HUES64 (cell line): ENCODE data around the gene SESN3.
"Not testable (repeated sequence)": the region's sequence is repeated elsewhere in the genome, so short reads cannot be mapped to it uniquely, and the experiment has no call there.

ENCODE experiments used
- H3K27ac ChIP-seq: 2 replicates; pipeline ENCODE4 v1.7.0; 2013; ENCODE audit warnings: low read depth, low read length, inconsistent platforms
- H3K27me3 ChIP-seq: 2 replicates; pipeline ENCODE4 v1.6.1; 2013; ENCODE audit warnings: mild to moderate bottlenecking, low read length; ENCODE audit not compliant: insufficient read depth
- H3K36me3 ChIP-seq: 2 replicates; pipeline ENCODE4 v1.6.1; 2013; ENCODE audit warnings: mild to moderate bottlenecking, low read length; ENCODE audit not compliant: insufficient read depth
- H3K4me1 ChIP-seq: 2 replicates; pipeline ENCODE4 v1.6.1; 2013; ENCODE audit warnings: mild to moderate bottlenecking, low read length, moderate library complexity; ENCODE audit not compliant: insufficient read depth
- H3K4me3 ChIP-seq: 2 replicates; pipeline ENCODE4 v1.5.1; 2013; ENCODE audit warnings: mild to moderate bottlenecking, low read length, moderate library complexity
- H3K9ac ChIP-seq: 2 replicates; pipeline ENCODE4 v1.6.1; 2013; ENCODE audit warnings: mild to moderate bottlenecking, low read depth, low read length
- H3K9me3 ChIP-seq: 2 replicates; pipeline ENCODE4 v1.6.1; 2013; ENCODE audit warnings: low read depth, low read length; ENCODE audit not compliant: insufficient read depth
- WGBS: fragments of 150-250, 120-280 bp; methylation state at CpG from one replicate; pipeline ENCODE4 v1.1.7; 2013; ENCODE audit warnings: missing lambda C conversion rate; 5-methylcytosine and 5-hydroxymethylcytosine counted together

The SESN3 gene

DNA sequence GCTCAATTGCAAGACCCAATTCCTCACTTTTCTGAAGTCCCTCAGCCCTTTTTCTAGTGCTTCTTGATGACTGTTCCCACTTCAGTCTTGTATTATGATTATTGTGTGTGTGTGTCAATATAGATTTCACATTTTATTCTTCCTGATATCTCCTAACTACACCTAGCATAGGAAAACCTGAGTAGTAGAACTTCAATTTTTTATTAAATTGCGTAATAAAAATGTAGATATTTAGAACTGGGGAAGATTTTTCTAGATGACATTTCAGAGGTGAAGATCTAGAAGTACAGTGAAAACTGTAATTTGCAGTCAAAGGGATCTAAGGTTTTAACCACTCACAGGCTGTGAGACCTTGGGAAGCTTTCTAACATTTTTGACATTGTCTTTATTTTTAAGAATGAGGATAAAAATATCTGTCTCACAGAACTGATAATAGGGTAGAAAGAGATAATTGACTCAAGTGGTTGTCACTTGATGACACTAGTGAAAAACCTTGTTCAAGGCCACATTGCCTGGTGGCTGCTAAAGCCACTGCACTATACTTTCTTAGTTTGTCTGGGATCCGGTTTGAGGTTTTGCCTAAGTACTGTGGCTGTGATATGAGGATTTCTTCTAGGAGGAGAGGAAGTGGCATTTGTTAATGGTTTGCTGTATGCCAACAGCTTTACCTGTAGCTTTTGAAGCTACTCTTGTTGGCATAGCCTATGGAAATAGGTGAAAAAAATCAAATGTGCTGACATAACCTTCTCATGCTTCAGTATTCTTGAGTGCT, 32.2 kb upstream of the SESN3 start:
- no peaks in the 10 kb centered on the region for H3K9me3 ChIP-seq
- H3K27ac ChIP-seq, result no peak overlapping the region
- 97% methylated on average over 2 of the region's 2 CpGs for WGBS
- no peak overlapping the region for H3K9ac ChIP-seq
- no peaks in the 10 kb centered on the region for H3K27me3 ChIP-seq
- peaks cover 4% of the 10 kb centered on the region for H3K4me1 ChIP-seq
- H3K36me3 ChIP-seq, result no peaks in the 10 kb centered on the region
- H3K4me3 ChIP-seq, result no peak overlapping the region

DNA sequence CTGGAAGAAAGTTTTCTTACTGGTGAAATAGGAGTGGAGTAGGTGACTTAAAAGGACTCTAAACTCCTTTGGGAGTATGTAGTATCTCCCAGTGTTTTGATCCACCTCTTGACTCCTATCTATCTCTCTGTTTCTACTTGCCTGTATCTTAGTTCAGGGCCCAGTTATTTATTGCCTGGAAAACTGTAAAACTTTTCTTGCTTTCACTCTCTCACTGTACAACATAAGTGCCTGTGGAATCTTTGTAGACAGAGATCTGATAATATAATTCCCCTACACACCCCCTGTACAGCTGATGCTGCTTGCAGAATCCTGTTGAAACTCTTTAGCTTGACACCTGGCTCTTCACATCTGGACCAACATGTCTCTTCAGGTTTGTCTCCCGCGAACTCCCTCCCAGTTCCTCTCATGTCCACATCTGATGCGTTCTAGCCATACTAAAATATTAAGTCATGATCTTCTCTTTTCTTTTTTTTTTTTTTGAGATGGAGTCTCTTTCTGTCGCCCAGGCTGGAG, 26.5 kb upstream of the SESN3 start:
- Histone ChIP-seq H3K27me3 (no peaks in the 10 kb centered on the region), H3K36me3 (no peaks in the 10 kb centered on the region), H3K4me1 (peaks cover 42% of the 10 kb centered on the region), H3K27ac (no peak overlapping the region), H3K9me3 (no peaks in the 10 kb centered on the region), H3K9ac (no peak overlapping the region), H3K4me3 (no peak overlapping the region)
- WGBS, result 91% methylated on average over 4 of the region's 4 CpGs

DNA sequence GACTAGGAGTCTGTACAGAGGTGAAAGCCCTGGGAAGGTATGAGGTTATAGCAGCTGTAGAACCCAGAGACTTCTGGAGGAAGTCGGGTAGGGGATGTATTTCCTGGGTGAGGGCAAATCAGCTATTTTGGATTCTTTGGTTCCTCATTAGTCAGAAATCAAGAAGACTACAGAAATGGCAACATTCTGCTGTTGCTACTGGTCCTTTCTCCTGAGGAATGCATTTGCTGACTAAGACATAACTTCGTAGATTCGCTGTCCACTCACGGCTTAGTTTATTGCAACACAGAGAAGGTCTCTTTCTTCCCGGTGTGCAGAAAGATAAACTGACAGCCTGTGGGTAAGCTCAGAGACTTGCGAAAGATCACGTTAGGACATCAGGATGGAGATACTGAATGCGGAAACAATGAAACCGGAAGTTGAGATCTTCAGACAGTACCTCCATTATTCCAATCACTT, 25.3 kb upstream of the SESN3 start:
- H3K36me3 ChIP-seq, result no peaks in the 10 kb centered on the region
- H3K9ac ChIP-seq, result no peak overlapping the region
- H3K27me3 ChIP-seq, result no peaks in the 10 kb centered on the region
- WGBS, result 89% methylated on average over 9 of the region's 9 CpGs
- peak overlapping the region; percentile 90 for H3K27ac ChIP-seq
- H3K9me3 ChIP-seq, result no peaks in the 10 kb centered on the region
- no peak overlapping the region for H3K4me3 ChIP-seq
- peaks cover 53% of the 10 kb centered on the region for H3K4me1 ChIP-seq

DNA sequence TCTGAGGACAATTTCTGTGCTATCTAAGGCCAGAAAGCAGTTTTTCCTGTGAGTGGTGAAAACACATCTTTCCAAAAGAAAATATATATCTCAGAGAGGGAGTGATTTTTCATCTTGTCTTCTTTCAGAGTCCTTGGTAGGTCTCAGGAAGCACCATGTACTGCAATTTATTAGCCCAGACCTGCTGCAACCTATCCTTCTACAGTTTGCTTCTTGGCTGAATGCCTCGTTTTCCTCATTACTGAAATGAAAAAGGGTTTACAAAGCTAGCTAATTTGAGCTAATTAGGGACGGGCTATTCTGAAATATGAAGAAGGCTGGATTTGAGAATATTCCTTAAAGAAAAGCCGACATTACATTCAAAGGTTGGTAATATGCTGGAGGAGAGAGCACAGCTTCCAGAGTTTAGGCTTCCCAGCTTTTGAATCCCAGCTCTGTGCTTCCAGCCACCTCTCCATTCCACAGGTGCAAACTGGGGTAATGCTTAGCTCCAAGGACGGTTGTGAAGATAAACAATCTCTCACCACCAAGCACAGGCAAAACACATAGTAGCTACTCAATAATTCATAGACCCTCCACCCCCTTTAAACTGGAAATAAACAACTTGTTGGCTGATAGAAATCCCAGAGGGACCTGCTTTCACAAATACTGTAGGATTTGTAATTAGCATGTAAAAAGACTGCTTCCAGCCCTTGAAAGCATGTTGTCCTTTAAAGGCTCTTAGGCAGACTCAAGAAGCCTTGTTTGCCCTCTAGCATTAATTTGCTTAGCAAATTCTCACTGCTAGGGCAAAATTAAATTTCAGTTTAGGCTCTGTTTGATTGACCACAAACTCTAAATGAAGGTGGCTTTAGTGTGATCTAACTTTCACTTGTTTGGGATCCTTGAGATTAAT, 24.5 kb upstream of the SESN3 start:
- H3K9ac ChIP-seq, result no peak overlapping the region

DNA sequence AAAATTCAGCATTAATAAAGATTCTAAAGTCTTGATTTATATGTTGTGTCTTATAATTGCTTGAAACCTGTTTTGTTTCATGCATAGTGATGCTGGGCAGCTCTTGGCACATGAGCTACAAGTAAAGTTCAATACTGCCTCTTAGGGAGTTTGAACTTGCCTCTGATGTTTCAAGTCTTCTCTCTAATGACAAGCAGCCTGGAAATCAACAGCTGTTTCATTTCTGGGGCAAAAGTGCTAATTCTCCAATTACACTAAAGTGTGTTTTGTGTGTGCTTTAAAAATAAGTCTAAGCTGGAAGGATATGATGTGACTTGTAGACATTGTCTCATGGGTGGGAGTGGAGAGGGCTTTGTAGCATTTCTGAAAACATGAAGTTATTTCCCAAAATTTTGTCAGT, 23.7 kb upstream of the SESN3 start:
- H3K4me3 ChIP-seq, result no peak overlapping the region
- no peaks in the 10 kb centered on the region for H3K27me3 ChIP-seq
- H3K27ac ChIP-seq, result peak overlapping the region; percentile 90; the same call in 1 of the 2 replicates
- H3K36me3 ChIP-seq, result no peaks in the 10 kb centered on the region
- peaks cover 54% of the 10 kb centered on the region for H3K4me1 ChIP-seq
- no peak overlapping the region for H3K9ac ChIP-seq
- H3K9me3 ChIP-seq, result no peaks in the 10 kb centered on the region

More for the DNA sequence above, 24.5 kb upstream of the SESN3 start:
- H3K9me3 ChIP-seq, result no peaks in the 10 kb centered on the region
- WGBS, result 34% methylated on average over 4 of the region's 4 CpGs
- H3K36me3 ChIP-seq, result no peaks in the 10 kb centered on the region
- H3K27me3 ChIP-seq, result no peaks in the 10 kb centered on the region
- peak overlapping the region; percentile 90 for H3K27ac ChIP-seq
- H3K4me1 ChIP-seq, result peaks cover 54% of the 10 kb centered on the region
- H3K4me3 ChIP-seq, result peak overlapping the region; percentile 8

DNA sequence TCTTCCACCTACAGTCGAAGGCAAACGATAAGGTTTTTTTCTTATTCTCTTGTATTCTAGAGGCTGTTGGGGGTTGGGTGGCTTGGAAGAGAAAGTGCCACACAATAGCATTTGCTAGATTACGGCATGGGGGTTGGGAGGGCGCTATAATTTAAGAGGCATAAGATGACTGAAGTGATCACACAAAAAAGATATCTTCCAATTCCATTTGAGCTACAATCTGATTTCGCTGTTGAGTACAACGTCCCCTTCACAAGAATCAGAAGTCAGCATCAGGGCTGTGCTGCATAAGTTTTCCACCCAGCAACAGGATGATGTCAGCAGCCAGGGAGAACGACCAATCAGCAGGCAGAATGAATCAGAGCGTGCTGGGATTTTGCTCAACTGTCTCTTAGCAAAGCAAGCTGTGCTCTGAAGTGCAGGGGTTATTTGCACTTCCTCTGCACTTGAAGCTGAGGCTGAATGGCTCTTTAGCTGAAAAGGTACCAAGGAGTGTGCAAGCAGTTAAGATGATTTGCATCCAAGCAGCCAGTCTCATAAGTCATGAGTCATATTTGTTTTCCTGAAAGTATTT, 23.2 kb upstream of the SESN3 start:
- H3K4me3 ChIP-seq, result peak overlapping the region; percentile 7; the same call in 1 of the 2 replicates
- no peak overlapping the region for H3K9ac ChIP-seq
- H3K4me1 ChIP-seq, result peaks cover 55% of the 10 kb centered on the region
- no peaks in the 10 kb centered on the region for H3K36me3 ChIP-seq
- no peaks in the 10 kb centered on the region for H3K27me3 ChIP-seq
- H3K27ac ChIP-seq, result peak overlapping the region; percentile 90; the same call in 1 of the 2 replicates
- no peaks in the 10 kb centered on the region for H3K9me3 ChIP-seq
- WGBS, result 26% methylated on average over 8 of the region's 8 CpGs

DNA sequence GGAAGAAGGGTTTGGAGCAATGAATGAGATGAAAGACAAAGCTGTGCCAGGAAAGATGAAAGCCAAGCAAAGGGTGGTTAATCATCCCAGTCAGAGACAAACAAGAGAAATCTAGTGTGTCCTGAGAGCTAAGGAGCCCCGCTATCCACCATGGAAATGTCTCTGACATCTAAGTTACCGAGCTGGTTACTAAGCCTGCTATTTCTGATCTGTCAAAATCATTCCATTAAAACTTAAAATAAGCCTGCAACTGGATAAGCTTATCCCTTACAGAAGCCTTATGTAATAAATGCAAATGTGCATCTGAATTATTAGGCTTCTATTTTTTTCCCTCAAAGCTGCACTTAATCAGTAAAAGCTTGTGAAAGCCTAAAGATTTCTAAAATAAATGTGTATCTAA, 22.1 kb upstream of the SESN3 start:
- Histone ChIP-seq H3K36me3 (no peaks in the 10 kb centered on the region), H3K27ac (no peak overlapping the region)

DNA sequence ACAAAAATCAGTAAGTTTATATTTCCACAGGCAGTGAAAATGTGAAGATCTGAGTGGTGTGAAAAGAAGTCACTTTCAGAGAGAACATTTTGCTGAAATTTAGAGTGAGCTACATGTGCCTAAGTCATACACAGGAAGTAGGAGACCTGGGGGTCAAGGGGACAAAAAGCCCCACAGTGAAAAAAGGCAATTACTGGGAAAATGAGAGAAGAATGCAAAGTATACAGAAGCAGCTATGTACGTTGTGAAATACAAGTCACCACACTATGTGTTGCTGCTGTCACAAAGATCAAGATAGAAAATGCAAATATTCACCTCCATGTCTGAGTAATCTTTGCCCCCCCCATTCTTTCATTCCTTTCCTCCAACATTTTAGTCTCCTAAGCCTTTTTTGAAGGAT, 21.6 kb upstream of the SESN3 start:
- Histone ChIP-seq H3K4me1 (peaks cover 69% of the 10 kb centered on the region), H3K27me3 (no peaks in the 10 kb centered on the region), H3K9me3 (no peaks in the 10 kb centered on the region), H3K27ac (no peak overlapping the region), H3K9ac (no peak overlapping the region), H3K36me3 (no peaks in the 10 kb centered on the region), H3K4me3 (no peak overlapping the region)
- WGBS, result 42% methylated on average over 1 of the region's 1 CpG

More for the DNA sequence above, 22.1 kb upstream of the SESN3 start:
- 61% methylated on average over 2 of the region's 2 CpGs for WGBS
- Histone ChIP-seq H3K4me1 (peaks cover 66% of the 10 kb centered on the region), H3K9ac (no peak overlapping the region), H3K9me3 (no peaks in the 10 kb centered on the region), H3K4me3 (no peak overlapping the region), H3K27me3 (no peaks in the 10 kb centered on the region)

DNA sequence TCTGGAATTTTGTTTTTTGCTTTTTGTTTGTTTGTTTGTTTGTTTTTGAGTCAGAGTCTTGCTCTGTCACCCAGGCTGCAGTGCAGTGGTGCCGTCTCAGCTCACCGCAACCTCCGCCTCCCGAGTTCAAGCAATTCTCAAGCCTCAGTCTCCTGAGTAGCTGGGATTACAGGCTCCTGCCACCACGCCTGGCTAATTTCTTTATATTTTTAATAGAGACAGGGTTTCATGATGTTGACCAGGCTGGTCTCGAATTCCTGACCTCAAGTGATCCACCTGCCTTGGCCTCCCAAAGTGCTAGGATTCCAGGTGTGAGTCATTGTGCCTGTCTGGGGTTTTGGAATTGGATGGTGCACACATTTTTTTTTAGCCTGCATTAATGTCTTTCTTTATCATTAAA, 20.9 kb upstream of the SESN3 start:
- not testable (repeated sequence) for H3K27ac ChIP-seq, H3K27me3 ChIP-seq, H3K9ac ChIP-seq, H3K4me3 ChIP-seq, H3K9me3 ChIP-seq, H3K36me3 ChIP-seq
- H3K4me1 ChIP-seq, result peaks cover 69% of the 10 kb centered on the region
- WGBS, result 92% methylated on average over 6 of the region's 6 CpGs

DNA sequence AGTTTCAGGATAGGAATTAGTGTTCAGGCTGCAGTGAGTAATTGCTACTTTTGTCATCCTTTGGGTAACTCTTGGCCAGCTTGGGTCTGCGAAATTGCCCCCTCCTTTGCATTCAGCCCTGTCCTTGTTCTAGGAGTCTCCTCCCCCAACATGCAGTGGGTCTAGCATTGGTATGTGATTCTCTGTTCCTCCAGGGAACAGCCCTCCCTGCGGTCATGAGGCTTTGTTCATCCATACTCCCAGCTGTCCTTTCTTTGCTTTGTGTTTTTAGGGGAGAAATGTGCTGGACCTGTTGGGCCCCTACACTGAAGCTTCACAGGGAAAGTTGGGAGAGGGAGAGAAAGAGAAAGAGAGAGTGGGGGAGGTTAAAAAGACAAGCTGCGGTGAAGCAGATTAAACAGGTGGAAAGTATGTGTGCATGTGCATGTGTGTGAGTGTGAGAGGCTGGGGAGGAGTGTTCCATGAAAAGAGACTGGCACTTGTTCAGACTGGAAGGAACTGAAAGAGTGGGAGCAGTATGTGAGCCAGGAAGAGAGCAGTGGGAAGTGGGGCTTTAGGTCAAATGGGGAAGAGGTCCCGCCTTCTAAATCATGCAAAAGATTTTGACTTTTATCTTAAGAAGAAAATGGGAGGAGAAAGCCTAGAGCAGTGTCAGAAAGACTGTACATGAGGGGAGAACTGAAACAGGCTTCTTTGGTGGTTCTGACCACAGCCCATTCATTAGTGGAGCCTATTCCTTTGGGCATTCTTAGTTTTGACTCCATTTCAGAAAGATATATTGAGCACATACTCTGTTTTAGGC, 17.9 kb upstream of the SESN3 start:
- H3K9me3 ChIP-seq, result no peaks in the 10 kb centered on the region
- peak overlapping the region; percentile 6; the same call in 1 of the 2 replicates for H3K9ac ChIP-seq
- peaks cover 55% of the 10 kb centered on the region for H3K4me1 ChIP-seq
- WGBS, result 67% methylated on average over 4 of the region's 4 CpGs
- no peaks in the 10 kb centered on the region for H3K36me3 ChIP-seq
- no peak overlapping the region for H3K27ac ChIP-seq
- no peaks in the 10 kb centered on the region for H3K27me3 ChIP-seq
- no peak overlapping the region for H3K4me3 ChIP-seq
